ENCODE results near the gene PIK3R2.

The PIK3R2 gene

GRCh38 chr19:18117692-18118378 lies 35.1 kb upstream of the PIK3R2 start:
- in situ Hi-C loops (cut with HindIII; ENCODE audit: low pct_unique_long_range_greater_than_20kb, low sequenced_read_pairs) = no loop called here
- TF ChIP-seq JUND (IDR thresholded peaks at IDR 0.05; ENCODE audit: low read depth) = no peak
- DNase-seq (ENCODE audit: low read depth in 1 of 2, low spot score in 1 of 2) = peak; percentile 65 to 67

GRCh38 chr19:18118420-18119012 lies 34.4 kb upstream of the PIK3R2 start:
- DNase-seq (ENCODE audit: low read depth in 1 of 2, low spot score in 1 of 2) = no peak
- in situ Hi-C loops (cut with HindIII; ENCODE audit: low pct_unique_long_range_greater_than_20kb, low sequenced_read_pairs) = no loop called here
- TF ChIP-seq JUND (IDR thresholded peaks at IDR 0.05; ENCODE audit: low read depth) = no peak

GRCh38 chr19:18119013-18119716 lies 33.8 kb upstream of the PIK3R2 start:
- no peak for TF ChIP-seq JUND (IDR thresholded peaks at IDR 0.05; ENCODE audit: low read depth)
- in situ Hi-C loops (cut with HindIII; ENCODE audit: low pct_unique_long_range_greater_than_20kb, low sequenced_read_pairs) = no loop called here
- no peak for DNase-seq (ENCODE audit: low read depth in 1 of 2, low spot score in 1 of 2)

DNA sequence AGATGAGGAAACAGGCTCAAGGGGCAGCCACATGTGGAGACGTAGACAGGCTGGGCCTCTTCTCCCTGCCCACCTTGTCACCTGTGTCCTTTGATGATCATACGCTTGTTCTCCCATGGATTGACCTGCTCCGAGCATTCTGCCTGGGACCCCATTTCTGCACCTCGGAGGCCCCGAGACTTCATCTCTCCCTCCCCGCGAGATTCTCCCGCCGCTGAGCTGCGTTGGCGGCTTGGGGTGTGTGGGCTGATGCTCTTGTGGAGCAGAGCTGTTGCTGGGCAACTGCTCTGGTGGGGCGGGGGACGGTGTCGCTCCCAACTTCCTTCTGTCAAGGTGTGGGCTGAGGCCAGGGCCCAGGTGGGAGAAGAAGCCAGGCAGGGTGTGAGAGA lies 33.3 kb upstream of the PIK3R2 start:
- TF ChIP-seq JUND (IDR thresholded peaks at IDR 0.05; ENCODE audit: low read depth) = no peak
- DNase-seq (ENCODE audit: low read depth in 1 of 2, low spot score in 1 of 2) = no peak
- in situ Hi-C loops (cut with HindIII; ENCODE audit: low pct_unique_long_range_greater_than_20kb, low sequenced_read_pairs) = no loop called here

DNA sequence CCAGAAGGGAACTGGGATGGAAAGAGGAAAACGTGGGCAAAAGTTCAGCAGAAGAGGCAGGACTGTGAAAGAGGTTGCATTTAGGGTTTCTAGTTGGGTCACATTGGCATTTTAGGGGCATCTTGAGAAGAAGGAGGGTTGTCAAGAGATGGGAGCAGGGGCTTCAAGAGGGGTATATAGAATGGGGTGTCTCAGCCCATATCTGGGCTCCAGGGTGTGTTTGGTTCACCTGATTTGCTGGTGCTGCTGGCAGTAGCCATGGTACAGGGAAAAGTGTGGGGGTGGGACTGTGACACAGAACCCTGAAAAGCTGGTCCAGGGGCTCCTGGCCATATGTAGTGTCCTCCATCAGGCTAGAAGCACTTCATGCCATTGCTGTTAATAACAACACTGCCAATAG lies 32.8 kb upstream of the PIK3R2 start:
- TF ChIP-seq JUND (IDR thresholded peaks at IDR 0.05; ENCODE audit: low read depth) = no peak
- in situ Hi-C loops (cut with HindIII; ENCODE audit: low pct_unique_long_range_greater_than_20kb, low sequenced_read_pairs) = no loop called here
- no peak for DNase-seq (ENCODE audit: low read depth in 1 of 2, low spot score in 1 of 2)

- TF ChIP-seq JUND (IDR thresholded peaks at IDR 0.05; ENCODE audit: low read depth) = no peak
- in situ Hi-C loops (cut with HindIII; ENCODE audit: low pct_unique_long_range_greater_than_20kb, low sequenced_read_pairs) = no loop called here
- no peak for DNase-seq (ENCODE audit: low read depth in 1 of 2, low spot score in 1 of 2)
Observed at GRCh38 chr19:18121166-18121565, 31.8 kb upstream of the PIK3R2 start.

GRCh38 chr19:18122424-18122823 lies 30.5 kb upstream of the PIK3R2 start:
- DNase-seq (ENCODE audit: low read depth in 1 of 2, low spot score in 1 of 2) = no peak
- in situ Hi-C loops (cut with HindIII; ENCODE audit: low pct_unique_long_range_greater_than_20kb, low sequenced_read_pairs) = no loop called here
- TF ChIP-seq JUND (IDR thresholded peaks at IDR 0.05; ENCODE audit: low read depth) = no peak

DNA sequence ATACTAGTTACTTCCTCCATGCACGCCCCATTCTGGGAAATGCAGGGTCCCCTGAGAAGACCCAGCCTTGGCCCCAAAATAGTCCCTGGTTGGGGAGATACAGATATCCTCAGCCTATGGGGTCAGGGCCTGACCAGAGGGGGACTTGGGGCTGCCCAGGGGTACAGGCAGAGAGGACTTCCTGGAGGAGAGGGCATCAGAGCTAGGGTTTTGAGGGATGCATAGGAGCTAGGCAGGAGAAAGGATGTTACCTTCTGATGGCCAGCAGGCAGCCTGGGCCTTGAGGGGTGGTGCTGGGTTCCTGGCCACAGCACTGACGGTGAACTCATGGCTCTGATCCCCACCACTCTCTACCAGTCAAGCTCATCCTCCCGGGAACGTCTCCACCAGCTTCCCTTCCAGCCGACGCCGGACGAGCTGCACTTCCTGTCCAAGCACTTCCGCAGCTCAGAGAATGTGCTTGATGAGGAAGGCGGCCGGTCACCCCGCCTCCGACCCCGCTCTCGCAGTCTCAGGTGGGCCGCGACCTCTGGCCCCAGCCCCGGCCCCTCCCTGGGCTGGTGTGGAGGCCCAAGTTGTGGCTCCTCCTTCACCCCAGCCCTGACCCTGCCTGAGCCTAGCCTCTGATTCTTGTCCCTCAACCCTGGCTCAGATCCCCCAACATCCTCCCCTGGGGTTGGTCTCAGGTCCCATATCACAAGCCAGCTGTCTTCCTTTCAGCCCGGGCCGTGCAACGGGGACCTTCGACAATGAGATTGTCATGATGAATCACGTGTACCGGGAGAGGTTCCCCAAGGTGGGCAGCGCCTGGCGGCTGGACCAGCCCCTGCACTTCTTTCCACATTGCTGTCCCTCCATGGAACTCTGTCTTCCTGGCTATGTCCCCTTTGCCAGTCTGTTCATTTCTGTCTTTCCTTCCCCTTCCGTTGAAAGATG lies 29.8 kb upstream of the PIK3R2 start:
- no peak for DNase-seq (ENCODE audit: low read depth in 1 of 2, low spot score in 1 of 2)
- in situ Hi-C loops (cut with HindIII; ENCODE audit: low pct_unique_long_range_greater_than_20kb, low sequenced_read_pairs) = no loop called here
- TF ChIP-seq JUND (IDR thresholded peaks at IDR 0.05; ENCODE audit: low read depth) = no peak

DNA sequence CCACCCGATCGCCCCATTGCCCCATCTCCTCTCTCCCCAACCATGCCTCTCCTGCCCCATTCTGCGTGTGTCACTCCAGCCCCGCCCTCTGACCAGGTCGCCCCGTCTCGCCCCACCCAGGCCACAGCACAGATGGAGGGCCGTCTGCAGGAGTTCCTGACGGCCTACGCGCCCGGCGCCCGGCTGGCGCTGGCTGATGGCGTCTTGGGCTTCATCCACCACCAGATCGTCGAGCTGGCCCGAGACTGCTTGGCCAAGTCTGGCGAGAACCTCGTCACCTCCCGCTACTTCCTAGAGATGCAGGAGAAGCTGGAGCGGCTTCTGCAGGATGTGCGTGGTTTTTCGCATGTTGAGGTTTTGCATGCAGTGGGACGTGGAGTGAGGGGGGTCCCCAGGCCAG lies 29.1 kb upstream of the PIK3R2 start:
- in situ Hi-C loops (cut with HindIII; ENCODE audit: low pct_unique_long_range_greater_than_20kb, low sequenced_read_pairs) = no loop called here
- no peak for TF ChIP-seq JUND (IDR thresholded peaks at IDR 0.05; ENCODE audit: low read depth)
- DNase-seq (ENCODE audit: low read depth in 1 of 2, low spot score in 1 of 2) = no peak

GRCh38 chr19:18126097-18126496 lies 26.9 kb upstream of the PIK3R2 start:
- in situ Hi-C loops (cut with HindIII; ENCODE audit: low pct_unique_long_range_greater_than_20kb, low sequenced_read_pairs) = no loop called here
- DNase-seq (ENCODE audit: low read depth in 1 of 2, low spot score in 1 of 2) = no peak
- TF ChIP-seq JUND (IDR thresholded peaks at IDR 0.05; ENCODE audit: low read depth) = no peak

GRCh38 chr19:18128044-18128443 lies 24.9 kb upstream of the PIK3R2 start:
- TF ChIP-seq JUND (IDR thresholded peaks at IDR 0.05; ENCODE audit: low read depth) = no peak

GRCh38 chr19:18128805-18129204 lies 24.2 kb upstream of the PIK3R2 start:
- DNase-seq (ENCODE audit: low read depth in 1 of 2, low spot score in 1 of 2) = no peak
- TF ChIP-seq JUND (IDR thresholded peaks at IDR 0.05; ENCODE audit: low read depth) = no peak
- in situ Hi-C loops (cut with HindIII; ENCODE audit: low pct_unique_long_range_greater_than_20kb, low sequenced_read_pairs) = no loop called here

More at GRCh38 chr19:18128044-18128443, 24.9 kb upstream of the PIK3R2 start:
- in situ Hi-C loops (cut with HindIII; ENCODE audit: low pct_unique_long_range_greater_than_20kb, low sequenced_read_pairs) = no loop called here
- DNase-seq (ENCODE audit: low read depth in 1 of 2, low spot score in 1 of 2) = no peak

All from T47D (cell line).